Activated CD4-positive, alpha-beta T cell treated with anti-CD3 and anti-CD28 coated beads, Interleukin-2, amount 50 U/mL, for 16 hours (primary cell): ENCODE results near the gene CACUL1.
"Not testable (repeated sequence)": the region's sequence is repeated elsewhere in the genome, so short reads cannot be mapped to it uniquely, and the experiment has no call there.

Experiments
- DNase-seq: peaks from one replicate; pipeline ENCODE4 v3.0.0-alpha.2; 2020

CACUL1 gene

DNA sequence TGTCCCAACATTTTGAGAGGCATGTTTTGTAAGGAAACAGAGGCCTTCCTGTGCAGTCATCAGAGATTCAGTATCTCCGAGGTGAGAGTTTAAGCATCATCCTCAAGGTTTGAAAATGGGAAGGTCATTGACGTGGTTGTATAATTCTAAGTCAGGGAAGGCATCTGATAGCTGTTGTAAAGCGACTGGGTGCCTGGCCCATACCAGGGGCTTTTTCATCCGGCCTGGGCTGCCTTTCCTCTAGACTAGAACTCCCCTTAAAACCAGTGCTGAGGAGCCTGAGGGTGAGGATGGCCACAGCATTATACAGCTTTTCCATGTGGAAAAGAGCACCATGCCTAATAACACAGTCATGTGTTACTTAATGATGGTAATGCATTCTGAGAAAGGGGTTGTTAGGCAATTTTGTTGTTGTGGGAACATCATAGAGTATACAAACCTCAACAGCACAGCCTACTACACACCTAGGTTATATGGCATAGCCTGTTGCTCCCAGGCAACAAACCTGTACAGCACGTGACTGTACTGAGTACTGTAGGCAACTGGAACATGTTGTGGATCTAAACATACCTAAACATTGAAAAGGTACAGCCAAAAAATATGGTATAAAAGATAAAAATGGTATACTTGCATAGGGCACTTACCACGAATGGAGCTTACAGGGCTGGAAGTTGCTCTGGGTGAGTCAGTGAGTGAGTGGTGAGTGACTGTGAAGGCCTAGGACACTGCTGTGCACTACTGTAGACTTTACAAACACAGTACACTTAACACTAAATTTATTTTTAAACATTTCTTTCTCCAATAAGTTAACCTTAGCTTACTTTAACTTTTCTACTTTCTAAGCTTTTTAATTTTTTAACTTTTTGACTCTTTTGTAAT, 13.5 kb upstream of the CACUL1 start:
- DNase-seq, result no peak

DNA sequence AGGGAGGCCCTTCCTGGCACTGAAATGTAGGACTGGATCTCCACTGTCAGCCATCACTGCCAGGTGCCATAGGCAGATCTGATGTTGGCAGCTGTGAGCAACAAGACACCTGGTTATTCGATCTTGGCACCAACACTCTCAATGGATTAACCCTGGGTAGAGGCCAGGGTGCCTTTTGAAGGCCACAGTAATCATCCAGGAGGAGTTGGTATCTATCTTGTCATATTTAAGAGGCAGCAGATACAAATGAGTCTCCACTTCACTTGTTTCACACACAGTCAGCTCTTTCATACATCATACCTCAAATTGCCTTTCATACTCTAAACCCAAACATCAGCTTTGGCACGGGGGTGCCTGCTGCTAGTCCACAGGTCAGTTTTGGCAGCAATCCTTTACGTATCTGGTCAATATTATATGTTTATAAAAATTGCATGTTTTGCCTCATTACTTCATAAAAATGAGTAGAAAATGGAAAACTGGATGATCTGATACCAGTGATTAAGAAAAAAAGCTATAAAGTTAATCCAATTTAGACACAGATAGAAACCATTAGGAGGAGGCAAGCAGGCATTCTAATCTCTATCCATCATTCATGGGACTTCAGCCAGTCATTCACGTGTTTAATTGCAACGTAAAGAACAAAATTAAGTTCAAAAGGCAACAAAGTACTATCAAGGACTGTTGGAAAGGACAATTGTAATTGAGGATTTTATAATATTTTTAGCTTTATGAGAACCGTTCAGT, 12.7 kb upstream of the CACUL1 start:
- no peak for DNase-seq

DNA sequence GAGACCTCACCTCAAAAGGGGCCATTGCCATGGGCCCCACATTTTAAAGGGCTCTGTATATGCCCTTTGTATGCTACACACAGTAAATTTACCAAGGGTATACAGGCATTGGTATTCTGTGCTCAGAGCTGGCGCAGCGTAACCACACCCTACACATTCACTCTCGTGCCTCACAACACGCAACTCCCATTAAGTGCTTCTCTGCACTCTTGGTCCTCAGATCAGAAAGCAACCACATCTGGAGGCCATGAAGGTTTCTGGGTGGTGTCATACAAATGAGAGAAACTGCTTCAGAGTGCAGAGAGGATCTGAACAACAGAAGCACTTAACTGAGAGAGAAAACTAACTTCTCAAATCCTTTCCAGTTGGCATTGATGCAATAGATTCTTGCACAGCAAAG, 9.4 kb upstream of the CACUL1 start:
- DNase-seq, result no peak

GRCh38 chr10:118763202-118763988, 8.6 kb upstream of the CACUL1 start:
- no peak for DNase-seq

DNA sequence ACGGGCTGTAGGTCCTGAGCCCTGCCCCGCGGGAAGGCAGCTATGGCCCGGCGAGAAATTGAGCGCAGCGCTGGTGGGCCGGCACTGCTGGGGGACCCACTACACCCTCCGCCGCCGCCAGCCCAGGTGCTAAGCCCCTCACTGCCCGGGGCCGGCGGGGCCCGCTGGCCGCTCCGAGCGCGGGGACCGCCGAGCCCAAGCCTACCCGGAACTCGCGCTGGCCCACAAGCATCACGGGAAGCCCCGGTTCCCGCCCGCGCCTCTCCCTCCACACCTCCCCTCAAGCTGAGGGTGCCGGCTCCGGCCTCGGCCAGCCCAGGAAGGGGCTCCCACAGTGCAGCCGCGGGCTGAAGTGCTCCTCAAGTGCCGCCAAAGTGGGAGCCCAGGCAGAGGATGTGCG, 5.5 kb upstream of the CACUL1 start:
- no peak for DNase-seq

DNA sequence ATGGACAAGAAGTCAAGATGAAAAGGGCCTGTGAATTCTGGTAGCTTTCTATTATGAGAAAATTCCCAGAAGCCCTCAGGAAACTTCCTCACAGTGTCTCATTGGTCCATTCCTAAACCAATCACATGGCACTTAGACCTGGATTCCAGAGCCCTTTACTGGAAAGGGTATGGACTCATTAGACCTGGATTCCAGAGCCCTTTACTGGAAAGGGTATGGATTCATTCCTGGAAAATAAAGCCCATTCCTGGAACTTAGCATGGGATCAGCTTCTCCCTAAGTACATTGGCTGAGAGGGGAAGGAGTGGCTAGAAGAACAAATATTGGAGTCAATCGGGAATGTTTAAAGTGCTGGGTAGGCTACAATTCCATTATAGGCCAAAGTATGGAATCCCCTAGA, 3.7 kb upstream of the CACUL1 start:
- DNase-seq, result no peak

GRCh38 chr10:118754229-118754555, 578 bp downstream of the CACUL1 start:
- DNase-seq, result peak; percentile 17

- DNase-seq, result peak; percentile 14
Measured at GRCh38 chr10:118753331-118754228, 1.2 kb downstream of the CACUL1 start.

- no peak for DNase-seq
Measured at GRCh38 chr10:118752409-118752808, 2.4 kb downstream of the CACUL1 start.

DNA sequence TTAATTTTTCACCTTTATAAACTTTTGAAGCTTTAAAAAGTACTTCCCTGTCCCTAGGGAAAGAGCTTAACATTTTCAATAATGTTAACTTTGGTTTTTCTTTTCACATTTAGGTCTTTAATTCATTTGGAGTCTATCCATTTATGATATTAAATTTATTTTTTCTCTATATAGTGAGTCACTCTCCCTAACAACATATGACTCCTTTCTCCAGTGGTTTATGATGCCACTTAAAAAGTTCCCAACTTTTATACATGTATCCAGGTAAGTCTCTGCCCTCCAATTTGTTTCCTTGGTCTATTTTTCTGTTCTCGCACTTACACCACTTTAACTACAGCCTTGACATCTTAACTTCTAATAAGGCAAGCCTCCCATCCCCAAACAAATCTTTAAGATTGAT, 3.5 kb downstream of the CACUL1 start:
- DNase-seq, result no peak

DNA sequence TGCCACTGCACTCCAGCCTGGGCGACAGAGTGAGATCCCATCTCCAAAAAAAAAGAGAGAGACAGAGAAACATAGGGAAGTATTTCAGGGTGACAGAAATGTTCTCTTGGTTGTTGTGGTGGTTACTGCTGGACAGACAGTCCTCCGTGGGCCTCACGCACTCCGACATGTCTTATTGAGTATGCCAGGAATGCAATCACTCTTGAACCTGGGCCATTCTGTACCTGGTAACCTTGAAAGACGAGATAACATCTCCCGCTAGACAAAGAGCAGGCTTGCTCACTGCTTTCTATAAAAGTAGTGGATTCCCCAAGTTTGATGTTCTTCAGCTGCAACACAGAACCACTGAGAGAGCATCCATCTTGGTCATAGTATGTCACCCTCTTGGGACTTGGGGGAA, 6.7 kb downstream of the CACUL1 start:
- no peak for DNase-seq

- DNase-seq, result no peak
Measured at GRCh38 chr10:118746246-118746645, 8.5 kb downstream of the CACUL1 start.

- DNase-seq, result no peak
Measured at GRCh38 chr10:118745056-118745455, 9.7 kb downstream of the CACUL1 start.

GRCh38 chr10:118744346-118744918, 10.3 kb downstream of the CACUL1 start:
- DNase-seq, result not testable (repeated sequence)

- DNase-seq, result no peak
Measured at GRCh38 chr10:118742782-118743181, 12.0 kb downstream of the CACUL1 start.

DNA sequence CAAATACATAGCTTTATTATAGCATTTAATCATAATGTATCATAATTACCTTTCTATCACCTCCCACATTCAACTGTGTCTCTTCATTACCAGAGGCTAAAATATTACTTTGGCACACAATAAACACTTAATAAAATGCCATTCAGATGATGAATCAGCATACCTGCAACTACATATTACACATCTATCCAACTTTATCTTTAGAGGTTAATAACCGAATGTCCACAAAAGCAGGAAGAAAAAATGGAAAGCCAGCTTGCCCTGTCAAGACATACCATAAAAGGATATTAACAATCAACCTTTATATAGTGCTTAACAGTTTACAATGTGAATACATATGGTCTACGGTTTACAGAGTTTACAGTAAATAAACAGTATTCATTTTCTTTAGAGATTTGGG, 12.7 kb downstream of the CACUL1 start:
- no peak for DNase-seq

DNA sequence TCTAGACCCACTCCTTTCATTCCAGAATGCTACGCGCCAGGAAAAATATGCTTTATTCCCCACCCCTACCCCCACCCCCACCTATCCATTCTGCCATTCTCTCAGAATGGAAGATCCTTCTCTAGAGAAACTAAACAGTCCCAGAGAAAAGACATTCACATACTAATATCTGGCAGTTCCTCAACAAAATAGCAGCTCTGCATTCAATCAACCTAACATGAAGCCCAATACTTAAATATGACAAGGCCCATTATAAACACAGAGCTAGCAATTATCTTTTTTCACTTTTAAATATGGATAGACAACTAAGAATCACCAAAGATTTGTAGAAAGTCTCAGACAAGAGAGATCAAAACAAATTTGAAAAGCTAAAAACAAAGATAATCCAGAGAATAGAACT, 16.4 kb downstream of the CACUL1 start:
- no peak for DNase-seq

DNA sequence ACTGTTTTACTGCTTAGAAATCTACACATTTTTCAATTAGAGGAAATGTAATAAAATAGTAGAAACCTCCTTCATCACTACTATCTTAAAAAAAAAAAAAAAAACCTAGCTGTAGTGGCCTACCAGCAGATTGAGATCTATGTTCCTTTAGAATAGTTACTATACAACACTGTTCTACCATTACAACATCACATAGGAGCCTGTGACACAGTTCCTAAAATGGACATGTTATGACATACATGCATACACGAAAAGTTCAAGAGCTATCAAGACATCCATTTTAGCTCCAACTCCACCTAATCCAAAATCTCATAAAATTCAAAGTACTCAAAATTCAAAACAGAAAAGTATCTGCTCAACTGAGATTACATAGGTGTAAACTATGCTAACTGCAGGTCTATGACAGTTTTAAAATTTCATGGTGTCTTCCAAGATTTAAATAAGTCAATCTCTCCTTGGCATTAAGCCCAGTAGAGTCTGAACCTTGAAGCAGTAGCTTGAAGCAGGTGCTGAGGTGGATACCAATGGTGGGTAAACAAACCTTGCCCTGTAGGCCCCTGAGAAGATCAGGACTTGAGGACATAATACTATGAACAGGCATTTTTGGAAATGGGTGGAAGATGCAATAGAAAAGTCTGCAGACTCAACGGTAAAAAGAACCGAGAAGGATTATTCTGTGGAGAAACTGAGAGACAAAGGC, 17.0 kb downstream of the CACUL1 start:
- DNase-seq, result no peak

DNA sequence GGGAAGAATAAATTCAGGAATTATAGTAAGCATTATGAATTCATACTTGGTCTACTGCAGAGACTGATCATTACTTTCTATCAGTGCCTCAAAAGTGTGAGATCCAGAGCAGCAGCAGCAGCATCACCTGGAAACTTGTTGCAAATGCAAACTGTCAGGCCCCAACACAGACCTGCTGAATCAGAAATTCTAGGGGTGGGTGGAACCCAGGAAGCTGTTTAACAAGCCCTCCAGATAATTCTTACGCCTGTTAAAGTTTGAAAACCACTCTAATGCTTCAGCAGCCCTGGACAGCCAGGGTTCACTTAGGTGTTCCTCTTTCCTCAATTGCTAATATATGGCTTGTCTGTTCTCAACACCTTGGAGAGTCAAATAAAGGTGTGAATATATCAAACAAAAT, 19.5 kb downstream of the CACUL1 start:
- no peak for DNase-seq

DNA sequence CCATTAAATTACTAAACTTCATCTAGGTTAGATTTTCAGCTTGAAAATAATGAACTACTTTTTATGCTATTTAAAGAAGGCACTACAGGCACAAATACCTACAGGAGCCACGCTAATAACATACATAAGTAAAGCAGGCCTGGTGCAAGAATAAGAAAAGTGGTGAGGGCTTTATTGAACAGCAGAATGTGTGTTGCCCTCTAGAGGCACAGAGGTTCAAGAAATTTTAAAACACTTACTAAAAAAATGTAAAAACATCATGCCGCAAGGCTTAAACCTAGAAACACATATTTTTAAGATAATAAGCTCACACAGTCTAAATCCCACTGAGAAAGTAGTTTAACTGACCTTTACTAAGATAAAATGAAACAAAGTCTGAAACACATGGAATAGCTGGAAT, 20.3 kb downstream of the CACUL1 start:
- DNase-seq, result no peak
